Peyer's patch (tissue), 4 donors: ENCODE data around the gene HOXA3. TPM values are rescaled to one million over a fixed set of nuclear protein-coding genes. Genes with fewer than 3 reads are reported as not detected.

Source experiments
- DNase-seq, 3 donors: peaks; one replicate each; pipeline ENCODE4 v3.0.0-alpha.2; 2017 to 2019
- H3K27ac ChIP-seq, 4 donors: fragments of 200-600 bp; sonication (generic); one replicate each; pipeline ENCODE4 v1.5.1; 2016 to 2019
- H3K27me3 ChIP-seq, 2 donors: fragments of 200-600 bp; sonication (generic); one replicate each; pipeline ENCODE4 v1.5.1; 2019
- H3K36me3 ChIP-seq, 3 donors: fragments of 200-600 bp; sonication (generic); one replicate each; pipeline ENCODE4 v1.5.1; 2016 to 2019
- H3K4me1 ChIP-seq, 4 donors: fragments of 200-600 bp; sonication (generic); one replicate each; pipeline ENCODE4 v1.5.1; 2016 to 2019
- H3K4me3 ChIP-seq, 4 donors: fragments of 200-600 bp; sonication (generic); 1 replicate in 3 of 4; 2 replicates in 1 of 4; pipeline ENCODE4 v1.5.1; 2016 to 2019; ENCODE audit warnings: mild to moderate bottlenecking in 1 of 4
- H3K9me3 ChIP-seq, 4 donors: fragments of 200-600 bp; sonication (generic); one replicate each; pipeline ENCODE4 v1.5.1; 2016 to 2019; ENCODE audit warnings: mild to moderate bottlenecking in 1 of 4
- POLR2A ChIP-seq, 2 donors: fragments of 450-650 bp; IDR thresholded peaks; one replicate each; pipeline ENCODE4 v1.5.1; 2017; ENCODE audit warnings: antibody characterized with exemption in 2 of 2, mild to moderate bottlenecking in 2 of 2, moderate library complexity in 2 of 2
- total RNA-seq, 4 donors: library from RNA; depleted of rRNA; stranded (reverse); fragments of >200 nt; gene quantifications; one replicate each; pipeline ENCODE4 v1.1.0, GENCODE V29; 2016
- TF ChIP-seq, protein P1 (sequence below), 6 experiments: fragments of 450-650 bp in 4 of 6; fragments of 200-600 bp in 2 of 6; sonication (generic) in 1 of 6; IDR thresholded peaks; one replicate each; pipeline ENCODE4 v1.5.1; 2017 to 2019; ENCODE audit warnings: antibody characterized with exemption in 6 of 6, mild to moderate bottlenecking in 3 of 6, moderate library complexity in 1 of 6

Gene HOXA3
- total RNA-seq, 4 donors from 2014 or later, result 6.7 to 21.2 (median 13.9) TPM

DNA sequence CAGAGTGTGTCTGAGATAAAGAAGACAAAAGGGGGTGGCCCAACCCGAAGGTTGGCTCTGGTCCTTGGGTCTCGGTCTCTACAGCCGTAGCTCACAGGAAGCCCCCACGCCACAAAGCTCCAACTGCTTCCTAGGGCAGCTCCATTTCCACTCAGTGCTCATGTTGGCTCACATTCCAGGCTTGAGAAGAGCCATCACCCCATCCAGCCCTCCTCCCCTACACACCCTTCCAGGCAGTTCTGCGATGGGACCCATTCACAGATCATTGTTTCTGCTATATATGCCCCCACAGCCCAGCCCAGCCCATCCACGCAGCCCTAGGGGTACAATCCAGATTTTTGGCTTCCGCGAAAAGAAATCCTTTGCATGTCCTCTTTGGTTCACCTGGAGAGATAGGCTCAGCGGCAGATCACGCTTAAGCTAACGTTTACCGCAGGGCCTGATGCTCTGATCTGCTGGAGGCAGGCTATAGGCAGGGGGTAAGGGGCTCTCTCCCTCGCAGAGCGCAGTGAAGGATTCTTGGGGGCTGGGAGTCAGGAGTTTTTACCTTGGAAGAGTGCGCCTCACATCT, 38.9 kb upstream of the HOXA3 start:
- Histone ChIP-seq H3K4me1 (peaks cover 4 to 34% (median 25%) of the 10 kb centered on the region in 4 donors), H3K4me3 (no peak overlapping the region)
- DNase-seq, result peak in 1 of 3 donors; percentile 33

DNA sequence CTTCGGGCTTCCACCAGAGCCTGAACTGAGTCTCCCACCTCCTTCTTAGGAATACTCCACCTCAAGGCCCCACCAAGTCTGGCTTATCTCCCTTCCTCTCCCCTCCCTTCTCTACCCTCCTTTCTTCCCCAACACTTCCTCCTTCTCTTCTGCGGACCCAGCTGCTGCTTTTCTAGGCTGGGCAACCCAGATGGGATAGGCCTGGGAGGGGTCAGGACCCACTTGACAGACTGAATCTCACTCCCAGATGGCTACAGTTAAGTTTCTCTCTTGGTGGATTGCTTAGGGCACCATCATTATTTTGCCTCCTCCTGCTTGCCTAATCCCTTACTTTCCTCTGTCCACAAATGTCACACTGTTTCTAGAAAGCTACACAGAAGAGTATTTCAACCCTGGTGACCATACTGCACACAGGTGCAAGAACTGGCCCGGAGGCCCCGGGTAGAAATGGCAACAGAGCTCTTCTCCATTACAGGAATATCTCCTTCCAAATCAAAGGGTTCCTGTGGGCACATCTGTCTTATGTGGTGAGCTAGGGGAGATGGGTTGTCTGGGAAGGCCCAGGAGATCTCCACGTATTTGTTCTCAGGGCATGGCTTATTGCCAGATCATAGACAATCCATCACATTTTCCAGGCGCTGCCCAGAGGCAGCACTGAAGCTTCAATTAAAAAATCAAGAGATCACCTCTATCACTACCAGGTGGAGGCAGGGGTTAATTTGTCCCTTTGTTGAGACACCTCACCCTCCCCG, 37.8 kb upstream of the HOXA3 start:
- Histone ChIP-seq H3K27ac (no peak overlapping the region), H3K9me3 (no peaks in the 10 kb centered on the region), H3K4me1 (peaks cover 4 to 42% (median 25%) of the 10 kb centered on the region in 4 donors), H3K36me3 (no peaks in the 10 kb centered on the region), H3K27me3 (peaks cover 4 to 87% of the 10 kb centered on the region in 2 donors), H3K4me3 (no peak overlapping the region)
- no peak for TF ChIP-seq POLR2A (IDR thresholded peaks at IDR 0.05)
- TF ChIP-seq, protein P1, sequence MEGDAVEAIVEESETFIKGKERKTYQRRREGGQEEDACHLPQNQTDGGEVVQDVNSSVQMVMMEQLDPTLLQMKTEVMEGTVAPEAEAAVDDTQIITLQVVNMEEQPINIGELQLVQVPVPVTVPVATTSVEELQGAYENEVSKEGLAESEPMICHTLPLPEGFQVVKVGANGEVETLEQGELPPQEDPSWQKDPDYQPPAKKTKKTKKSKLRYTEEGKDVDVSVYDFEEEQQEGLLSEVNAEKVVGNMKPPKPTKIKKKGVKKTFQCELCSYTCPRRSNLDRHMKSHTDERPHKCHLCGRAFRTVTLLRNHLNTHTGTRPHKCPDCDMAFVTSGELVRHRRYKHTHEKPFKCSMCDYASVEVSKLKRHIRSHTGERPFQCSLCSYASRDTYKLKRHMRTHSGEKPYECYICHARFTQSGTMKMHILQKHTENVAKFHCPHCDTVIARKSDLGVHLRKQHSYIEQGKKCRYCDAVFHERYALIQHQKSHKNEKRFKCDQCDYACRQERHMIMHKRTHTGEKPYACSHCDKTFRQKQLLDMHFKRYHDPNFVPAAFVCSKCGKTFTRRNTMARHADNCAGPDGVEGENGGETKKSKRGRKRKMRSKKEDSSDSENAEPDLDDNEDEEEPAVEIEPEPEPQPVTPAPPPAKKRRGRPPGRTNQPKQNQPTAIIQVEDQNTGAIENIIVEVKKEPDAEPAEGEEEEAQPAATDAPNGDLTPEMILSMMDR (IDR thresholded peaks at IDR 0.05), result no peak
- no peak for DNase-seq

More for the DNA sequence above, 38.9 kb upstream of the HOXA3 start:
- H3K27me3 ChIP-seq, result peaks cover 4 to 85% of the 10 kb centered on the region in 2 donors
- no peaks in the 10 kb centered on the region for H3K36me3 ChIP-seq
- no peak for TF ChIP-seq POLR2A (IDR thresholded peaks at IDR 0.05)
- TF ChIP-seq, protein P1 (IDR thresholded peaks at IDR 0.05), result no peak
- no peak overlapping the region for H3K27ac ChIP-seq
- H3K9me3 ChIP-seq, result no peaks in the 10 kb centered on the region

DNA sequence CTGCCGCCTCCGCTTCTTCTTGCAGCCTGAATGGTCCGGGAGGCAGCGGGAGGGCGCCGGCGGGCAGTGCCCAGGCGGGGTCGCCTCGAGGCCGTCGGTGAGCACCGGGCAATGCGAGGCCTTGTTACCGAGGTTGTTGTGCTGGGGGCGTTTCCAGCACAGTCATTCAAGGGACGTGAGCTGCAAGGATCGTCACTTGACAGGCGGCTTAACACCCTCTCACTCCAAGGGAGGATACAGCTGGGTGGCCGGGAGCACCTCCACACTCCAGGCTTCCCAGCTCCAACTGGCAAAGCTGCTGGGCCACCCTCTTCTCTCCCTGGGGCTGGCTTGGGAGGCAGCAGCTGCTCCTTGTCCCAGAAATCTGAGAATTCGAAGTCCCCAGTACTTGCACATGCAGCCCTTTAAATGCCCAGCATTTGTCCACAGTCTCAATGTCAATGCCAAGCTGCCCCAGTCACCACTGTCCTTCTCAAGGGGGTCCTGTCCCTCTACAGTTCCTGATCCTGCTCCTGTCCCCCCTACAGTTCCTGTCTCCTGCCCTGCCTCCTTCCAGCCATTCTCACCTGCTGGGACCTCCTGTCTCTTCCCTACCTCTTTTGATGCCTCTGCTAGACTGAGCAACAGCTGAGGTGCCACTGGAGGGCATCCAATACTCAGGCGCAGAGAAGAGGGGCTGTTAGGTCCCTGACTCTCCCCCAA, 37.1 kb upstream of the HOXA3 start:
- Histone ChIP-seq H3K27me3 (peaks cover 4 to 86% of the 10 kb centered on the region in 2 donors), H3K9me3 (no peaks in the 10 kb centered on the region), H3K27ac (no peak overlapping the region), H3K4me3 (peak overlapping the region in 2 of 4 donors; percentile 9 to 33), H3K36me3 (no peaks in the 10 kb centered on the region), H3K4me1 (peaks cover 4 to 49% (median 28%) of the 10 kb centered on the region in 4 donors)
- peak in 2 of 3 donors; percentile 42 to 50 for DNase-seq
- TF ChIP-seq, protein P1 (IDR thresholded peaks at IDR 0.05), result no peak
- TF ChIP-seq POLR2A (IDR thresholded peaks at IDR 0.05), result no peak

DNA sequence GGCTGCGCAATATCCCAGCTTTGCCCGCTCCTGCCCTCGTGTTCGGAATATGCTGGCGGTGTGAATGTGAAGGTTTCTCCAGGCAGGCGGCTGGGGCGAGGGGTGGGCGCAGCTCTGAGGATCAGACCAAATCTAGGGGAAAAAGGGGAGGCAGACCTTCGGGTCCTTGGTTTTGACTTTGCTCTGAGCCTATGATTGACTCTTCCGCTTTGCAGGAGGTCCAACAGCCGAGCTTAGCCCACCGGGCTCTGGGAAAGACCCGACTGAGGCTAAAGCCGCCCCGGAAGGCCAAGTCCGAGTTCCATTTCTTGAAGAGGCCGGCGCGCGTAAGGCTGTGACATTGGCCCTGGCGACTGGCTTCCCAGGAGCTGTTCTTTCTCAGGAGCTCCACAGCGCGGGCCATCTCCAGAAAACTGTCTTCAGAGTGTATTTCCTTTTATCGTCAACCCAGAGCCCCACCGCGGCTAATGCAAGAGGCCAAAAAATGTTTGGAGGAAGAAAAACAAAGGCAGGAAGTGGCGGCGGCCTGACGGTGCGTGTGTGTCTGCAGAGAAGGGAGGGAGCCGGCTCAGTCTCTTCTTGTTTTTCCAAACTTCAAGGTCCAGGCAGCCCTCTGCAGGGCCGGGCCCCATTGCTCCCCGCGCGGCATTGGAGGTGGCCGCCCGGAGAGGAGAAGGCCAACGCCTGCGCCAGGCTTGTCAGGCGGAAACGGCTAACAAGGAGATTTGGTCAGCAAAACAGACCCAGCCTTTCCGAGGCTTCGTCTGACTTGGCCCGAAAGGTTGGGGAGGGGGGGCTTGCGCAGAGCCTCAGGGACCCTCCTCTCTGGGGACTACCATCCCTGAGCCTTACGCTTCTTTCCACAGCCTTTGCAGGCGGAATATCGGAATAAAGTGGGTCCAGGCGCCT, 36.3 kb upstream of the HOXA3 start:
- H3K27me3 ChIP-seq, result peaks cover 8 to 85% of the 10 kb centered on the region in 2 donors
- TF ChIP-seq, protein P1 (IDR thresholded peaks at IDR 0.05), result no peak
- TF ChIP-seq POLR2A (IDR thresholded peaks at IDR 0.05), result no peak
- DNase-seq, result peak; percentile 47 to 77 (median 59)
- H3K4me3 ChIP-seq, result peak overlapping the region in 3 of 4 donors; percentile 9 to 33 (median 21)
- H3K4me1 ChIP-seq, result peaks cover 9 to 57% (median 35%) of the 10 kb centered on the region in 4 donors
- no peaks in the 10 kb centered on the region for H3K9me3 ChIP-seq
- H3K27ac ChIP-seq, result no peak overlapping the region
- H3K36me3 ChIP-seq, result no peaks in the 10 kb centered on the region
